ENCODE measurements around the gene NTN1. TPM values are rescaled to one million over a fixed set of nuclear protein-coding genes. Genes with fewer than 3 reads are reported as not detected.
"Not testable (repeated sequence)": the region's sequence is repeated elsewhere in the genome, so short reads cannot be mapped to it uniquely, and the experiment has no call there.

The NTN1 gene
- total and polyA plus RNA-seq, 8 donors, result 2.0 to 12.9 (median 9.0) TPM

DNA sequence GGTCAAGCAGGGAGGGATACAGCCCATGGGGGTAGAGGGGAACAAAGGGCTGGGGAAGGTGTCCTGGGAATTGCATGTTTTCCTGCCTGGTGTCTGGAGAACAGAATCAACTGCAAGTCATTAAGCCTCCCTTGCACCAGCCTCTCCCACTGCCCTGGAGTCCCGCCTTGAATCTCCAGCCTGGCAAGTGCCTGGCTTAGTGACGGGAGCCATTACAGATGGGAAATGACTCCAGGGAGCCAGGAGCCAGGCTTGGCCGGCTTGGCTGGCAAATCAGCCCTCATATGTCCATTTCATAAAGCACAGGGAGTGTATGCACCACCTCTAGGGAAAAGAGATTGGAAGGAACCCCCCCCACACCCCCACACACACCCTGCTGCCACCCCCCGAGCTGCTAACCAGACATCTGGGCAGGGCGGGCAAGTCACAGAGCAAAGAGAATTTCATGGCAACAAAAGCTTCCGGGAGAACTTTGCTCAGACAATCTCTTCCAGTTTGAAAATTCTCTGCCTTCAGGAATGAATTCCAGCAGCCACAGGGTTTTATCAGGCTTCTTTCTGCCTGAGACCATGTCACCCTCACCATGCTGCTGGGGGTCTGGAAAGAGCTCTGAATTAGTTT, 127.7 kb downstream of the NTN1 start:
- H3K27ac ChIP-seq, result no peak overlapping the region
- H3K36me3 ChIP-seq, result no peaks in the 10 kb centered on the region
- H3K4me3 ChIP-seq, result no peak overlapping the region
- peaks cover 0 to 57% of the 10 kb centered on the region in 2 donors for H3K27me3 ChIP-seq
- intact Hi-C loops (cut with DNase I), result no loop called here
- TF ChIP-seq, protein P1, sequence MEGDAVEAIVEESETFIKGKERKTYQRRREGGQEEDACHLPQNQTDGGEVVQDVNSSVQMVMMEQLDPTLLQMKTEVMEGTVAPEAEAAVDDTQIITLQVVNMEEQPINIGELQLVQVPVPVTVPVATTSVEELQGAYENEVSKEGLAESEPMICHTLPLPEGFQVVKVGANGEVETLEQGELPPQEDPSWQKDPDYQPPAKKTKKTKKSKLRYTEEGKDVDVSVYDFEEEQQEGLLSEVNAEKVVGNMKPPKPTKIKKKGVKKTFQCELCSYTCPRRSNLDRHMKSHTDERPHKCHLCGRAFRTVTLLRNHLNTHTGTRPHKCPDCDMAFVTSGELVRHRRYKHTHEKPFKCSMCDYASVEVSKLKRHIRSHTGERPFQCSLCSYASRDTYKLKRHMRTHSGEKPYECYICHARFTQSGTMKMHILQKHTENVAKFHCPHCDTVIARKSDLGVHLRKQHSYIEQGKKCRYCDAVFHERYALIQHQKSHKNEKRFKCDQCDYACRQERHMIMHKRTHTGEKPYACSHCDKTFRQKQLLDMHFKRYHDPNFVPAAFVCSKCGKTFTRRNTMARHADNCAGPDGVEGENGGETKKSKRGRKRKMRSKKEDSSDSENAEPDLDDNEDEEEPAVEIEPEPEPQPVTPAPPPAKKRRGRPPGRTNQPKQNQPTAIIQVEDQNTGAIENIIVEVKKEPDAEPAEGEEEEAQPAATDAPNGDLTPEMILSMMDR (IDR thresholded peaks at IDR 0.05), result no peak
- no peak for ATAC-seq
- no peaks in the 10 kb centered on the region for H3K9me3 ChIP-seq
- H3K4me1 ChIP-seq, result peaks cover 0 to 6% of the 10 kb centered on the region in 2 donors
- no peak for DNase-seq

DNA sequence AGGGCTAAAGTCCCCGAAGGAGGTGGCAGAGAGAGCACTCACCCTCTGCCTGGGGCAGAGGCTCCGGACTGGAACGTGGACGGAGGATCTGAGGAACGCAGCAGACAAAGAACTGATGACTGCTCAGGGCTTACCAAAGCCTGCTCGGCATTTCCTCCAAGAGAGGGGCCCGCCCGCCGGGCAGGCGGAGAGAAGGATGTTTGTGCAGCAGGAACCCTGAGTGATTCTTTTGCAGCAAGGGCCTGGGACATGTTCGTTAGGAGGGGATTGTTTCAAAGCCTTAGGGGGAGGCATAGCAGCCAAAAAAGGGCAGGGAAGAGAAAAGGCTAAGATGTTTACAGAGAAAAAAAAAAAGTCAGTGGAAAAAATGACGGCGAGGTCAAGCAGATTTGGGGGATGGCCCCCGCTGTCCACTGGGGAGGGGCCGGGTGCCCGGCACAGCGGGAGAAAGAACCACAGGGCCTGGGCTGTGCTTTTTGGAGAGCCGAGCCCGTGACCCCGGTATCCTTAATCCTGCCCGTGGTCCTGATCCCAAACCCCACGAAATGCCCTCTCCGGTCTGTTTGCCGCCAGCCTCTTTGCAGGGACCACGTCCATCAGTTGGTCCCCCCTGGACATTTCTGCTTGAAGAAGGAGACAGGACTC, 129.3 kb downstream of the NTN1 start:
- peak in 1 of 4 donors; percentile 58 for DNase-seq
- Histone ChIP-seq H3K9me3 (no peaks in the 10 kb centered on the region), H3K27me3 (peaks cover 0 to 72% of the 10 kb centered on the region in 2 donors), H3K4me3 (no peak overlapping the region), H3K36me3 (no peaks in the 10 kb centered on the region), H3K27ac (peak overlapping the region in 1 of 2 donors; percentile 33), H3K4me1 (peaks cover 0 to 6% of the 10 kb centered on the region in 2 donors)
- intact Hi-C loops (cut with DNase I), result no loop called here
- ATAC-seq, result peak; percentile 60
- TF ChIP-seq, protein P1 (IDR thresholded peaks at IDR 0.05), result no peak

DNA sequence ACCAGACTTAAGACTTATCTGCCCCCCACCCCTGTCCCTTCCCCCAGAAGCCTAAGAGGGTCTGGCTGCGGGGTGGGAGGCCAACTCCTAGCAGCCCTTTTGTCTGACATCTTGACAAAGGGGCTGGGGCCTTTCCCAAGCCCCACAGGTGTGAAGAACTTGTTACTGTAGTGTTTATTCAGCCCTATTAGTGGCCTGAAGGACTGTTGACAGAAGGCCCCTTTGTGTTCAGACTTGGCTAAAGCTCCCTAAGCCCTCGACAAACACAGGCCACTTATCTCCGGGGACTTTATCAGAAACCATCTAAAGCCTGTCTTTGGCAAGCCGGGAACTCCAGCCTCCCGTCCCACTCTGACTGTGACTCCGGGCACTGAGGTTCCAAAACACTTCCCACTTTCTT, 129.8 kb downstream of the NTN1 start:
- Histone ChIP-seq H3K36me3 (no peaks in the 10 kb centered on the region), H3K4me1 (peaks cover 0 to 6% of the 10 kb centered on the region in 2 donors), H3K4me3 (no peak overlapping the region), H3K27me3 (peaks cover 0 to 72% of the 10 kb centered on the region in 2 donors), H3K9me3 (no peaks in the 10 kb centered on the region), H3K27ac (no peak overlapping the region)
- ATAC-seq, result peak; percentile 81
- intact Hi-C loops (cut with DNase I), result no loop called here
- TF ChIP-seq, protein P1 (IDR thresholded peaks at IDR 0.05), result no peak
- DNase-seq, result peak in 2 of 4 donors; percentile 42 to 72

DNA sequence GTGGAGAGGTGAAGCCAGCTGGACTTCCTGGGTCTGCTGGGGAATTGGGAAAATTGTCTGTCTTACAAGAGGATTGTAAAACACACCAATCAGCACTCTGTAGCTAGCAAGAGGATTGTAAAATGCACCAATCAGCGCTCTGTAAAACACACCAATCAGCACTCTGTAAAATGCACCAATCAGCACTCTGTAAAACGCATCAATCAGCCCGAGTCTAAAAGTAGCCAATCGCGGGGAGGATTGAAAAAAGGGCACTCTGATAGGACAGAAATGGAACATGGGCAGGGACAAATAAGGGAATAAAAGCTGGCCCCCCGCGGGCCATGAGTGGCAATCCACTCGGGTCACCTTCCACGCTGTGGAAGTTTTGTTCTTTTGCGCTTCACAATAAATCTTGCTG, 130.4 kb downstream of the NTN1 start:
- ATAC-seq; intact Hi-C loops (cut with DNase I): not testable (repeated sequence)

DNA sequence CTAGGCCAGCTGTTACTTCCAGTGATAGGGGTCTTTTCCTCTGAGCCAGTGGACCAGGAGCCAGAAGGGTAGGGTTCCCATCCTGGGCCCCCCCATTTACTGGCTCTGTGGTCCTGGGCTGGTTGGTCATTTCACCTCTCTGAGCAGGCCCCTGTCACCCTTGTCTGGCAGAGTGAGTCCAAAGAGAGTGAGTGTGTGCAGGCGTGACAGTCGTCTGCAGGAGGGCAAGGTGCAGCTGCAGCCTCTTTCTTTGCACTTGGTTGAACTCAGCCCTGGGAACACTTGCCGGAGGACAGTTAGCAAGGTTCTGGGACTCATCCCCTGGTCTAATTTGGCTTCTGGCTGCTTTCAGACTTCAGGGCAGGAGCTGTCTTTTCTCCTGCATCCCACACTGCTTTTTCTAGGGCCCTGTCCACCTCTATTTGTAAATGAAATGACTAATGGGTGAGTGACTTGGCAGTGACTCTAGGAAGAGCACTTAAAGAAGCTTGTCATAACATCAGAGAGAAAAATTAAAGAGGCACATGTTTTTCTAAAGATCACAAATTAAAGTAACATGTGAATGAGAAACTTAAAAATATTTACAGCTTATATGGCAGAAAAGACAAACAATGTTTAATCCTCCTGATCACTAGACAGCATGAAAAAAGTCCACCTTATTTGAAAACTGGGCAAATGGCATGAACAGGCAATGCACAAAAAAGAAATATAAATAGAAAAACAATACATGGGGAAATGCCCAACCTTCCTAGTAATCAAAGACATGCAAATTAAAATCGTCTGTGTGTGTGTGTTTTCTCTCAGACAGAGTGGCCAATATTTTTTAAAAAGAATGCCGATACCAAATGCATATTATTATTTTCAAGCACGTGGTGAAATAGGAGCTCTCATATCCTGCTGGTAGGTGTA, 137.5 kb downstream of the NTN1 start:
- H3K27me3 ChIP-seq, result peaks cover 0 to 23% of the 10 kb centered on the region in 2 donors
- TF ChIP-seq, protein P1 (IDR thresholded peaks at IDR 0.05), result no peak
- H3K9me3 ChIP-seq, result no peaks in the 10 kb centered on the region
- no peak overlapping the region for H3K4me3 ChIP-seq
- ATAC-seq (no peak), DNase-seq (no peak)
- no peaks in the 10 kb centered on the region for H3K36me3 ChIP-seq
- H3K27ac ChIP-seq, result no peak overlapping the region
- intact Hi-C loops (cut with DNase I), result no loop called here
- no peaks in the 10 kb centered on the region for H3K4me1 ChIP-seq

More for the DNA sequence above, 130.4 kb downstream of the NTN1 start:
- not testable (repeated sequence) for H3K4me3 ChIP-seq, H3K4me1 ChIP-seq, H3K27ac ChIP-seq, DNase-seq, H3K36me3 ChIP-seq, H3K9me3 ChIP-seq
- peaks cover 0 to 65% of the 10 kb centered on the region in 2 donors for H3K27me3 ChIP-seq
